HG03095 (cell line): Measurements from ENCODE around the gene PROM2.

Experiments used
- ATAC-seq: cut with Tn5 transposase; IDR thresholded peaks from one replicate; pipeline ENCODE4 v1.9.1; 2021; ENCODE audit warnings: moderate library complexity; ENCODE audit not compliant: unreplicated experiment

PROM2 gene

GRCh38 chr2:95336406-95336805, 62.2 kb downstream of the PROM2 start:
- no peak for ATAC-seq

- ATAC-seq: no peak
Measured at GRCh38 chr2:95337829-95338228, 63.6 kb downstream of the PROM2 start.
